ENCODE data around the gene DKC1. TPM values are rescaled to one million over a fixed set of nuclear protein-coding genes. Genes with fewer than 3 reads are reported as not detected.

Gene DKC1
- total and polyA plus RNA-seq, 2 of the 4 experiments (the other 2 are of a cell fraction), result 49.9 to 63.8 TPM

DNA sequence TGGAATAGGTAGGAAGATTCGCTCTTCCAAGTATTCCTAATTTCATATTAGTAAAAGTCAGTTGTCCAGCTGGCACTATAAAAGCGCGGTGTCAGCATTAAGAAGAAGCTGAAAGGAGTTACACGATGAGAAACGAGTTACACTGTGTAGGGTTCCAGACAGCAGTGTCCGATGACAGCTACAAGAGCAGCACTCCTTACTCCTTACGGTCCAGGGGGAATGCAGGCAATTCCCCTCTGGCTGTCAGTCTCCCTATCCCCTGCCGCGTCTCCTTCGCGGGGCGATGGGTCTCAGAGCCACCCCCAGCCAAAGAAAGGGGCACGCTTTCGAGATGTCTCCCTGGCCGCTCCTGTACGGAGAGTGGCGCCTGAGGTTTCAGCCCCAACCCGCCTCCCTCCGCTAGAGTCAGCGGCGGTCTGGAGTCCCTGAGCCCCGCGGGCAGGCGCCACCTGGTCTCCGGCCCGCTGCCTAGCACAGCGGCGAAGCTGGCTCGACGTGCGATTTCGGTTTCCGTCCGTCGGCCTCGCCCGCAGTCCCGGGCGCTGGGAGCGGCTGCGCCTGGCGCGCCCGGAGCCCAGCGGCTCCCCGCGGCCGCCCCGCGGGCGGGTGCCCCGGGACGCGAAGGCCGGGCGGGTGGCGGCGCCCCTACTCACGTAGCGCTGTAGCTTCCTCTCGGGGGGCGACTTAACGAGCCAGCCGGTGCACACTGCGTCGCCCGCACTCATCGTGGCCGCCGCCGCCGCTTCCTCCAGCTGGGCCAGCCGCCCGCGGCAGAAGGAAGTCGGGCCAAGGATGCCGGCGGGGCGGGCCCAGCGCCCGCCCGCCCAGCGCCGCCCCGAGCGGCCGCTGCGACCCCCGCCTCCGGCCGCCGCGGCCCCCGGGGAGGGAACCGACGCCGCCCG lies 12.1 kb upstream of the DKC1 start, which contains the start of gene GAB3:
Gene GAB3 (minus strand): TSS at position 777 of the 902 bp plus-strand sequence. CDS start 52 bp downstream, at position 725.
- no peaks in the 10 kb centered on the region for H4K20me1 ChIP-seq (ENCODE audit: insufficient read depth, low read length)
- no peak within 1 kb of the TSS for H2AK9ac ChIP-seq (replicated peaks; ENCODE audit: low read depth, low read length, poor library complexity)
- no peak within 1 kb of the TSS for H4K8ac ChIP-seq (ENCODE audit: low read depth in 2 of 2, low read length in 2 of 2)
- dilution Hi-C loops (cut with HindIII; ENCODE audit: low sequenced_read_pairs, unreplicated experiment), result no loop called here
- intact Hi-C loops (cut with micrococcal nuclease), result no loop called here
- no peak within 1 kb of the TSS for H3K56ac ChIP-seq (ENCODE audit: extremely low read depth, insufficient read depth, low read length)
- peak within 1 kb of the TSS; percentile 67; the same call in 1 of the 2 replicates for H4K5ac ChIP-seq (ENCODE audit: low read depth, low read length)
- peak within 1 kb of the TSS; percentile 88 for H2AFZ ChIP-seq (replicated peaks; ENCODE audit: low read length, poor library complexity)
- no peaks in the 10 kb centered on the region for H3K9me1 ChIP-seq (ENCODE audit: insufficient read depth, low read length)
- H2AK5ac ChIP-seq (ENCODE audit: low read depth, low read length), result no peak within 1 kb of the TSS
- peak within 1 kb of the TSS; percentile 85; the same call in 1 of the 2 replicates for H3K23ac ChIP-seq (ENCODE audit: low read depth, low read length)
- WGBS, 2 experiments (ENCODE audit: extremely low coverage in 2 of 2, insufficient read length in 1 of 2), result 18% methylated on average over 20 of the region's 98 CpGs; no CpG with 5 or more reads in 1 of the 2 experiments
- POLR2A ChIA-PET (ENCODE audit: unreplicated experiment), result no interaction called here
- H3K79me1 ChIP-seq (ENCODE audit: low read depth in 1 of 2, low read length in 2 of 2), result no peaks in the 10 kb centered on the region; a peak in 1 of 4 replicates
- H2BK20ac ChIP-seq (ENCODE audit: low read depth, low read length), result no peak within 1 kb of the TSS
- ATAC-seq (ENCODE audit: low read depth) (peak; percentile 72), DNase-seq (peak; percentile 31)
- TF ChIP-seq SMC3 (IDR thresholded peaks at IDR 0.05; ENCODE audit: low read depth, low read length) (no peak), MAFK (IDR thresholded peaks at IDR 0.05; ENCODE audit: low read depth, low read length) (peak; percentile 96), MXI1 (IDR thresholded peaks at IDR 0.05; ENCODE audit: borderline replicate concordance, low read depth, low read length) (0 out of 2 replicates have a peak, but pooled peaks have one; percentile 10), CHD1 (IDR thresholded peaks at IDR 0.05; ENCODE audit: low read depth, low read length) (no peak), NFE2L2 (IDR thresholded peaks at IDR 0.05; ENCODE audit: low read depth, low read length) (no peak)
- TF ChIP-seq, protein P1, sequence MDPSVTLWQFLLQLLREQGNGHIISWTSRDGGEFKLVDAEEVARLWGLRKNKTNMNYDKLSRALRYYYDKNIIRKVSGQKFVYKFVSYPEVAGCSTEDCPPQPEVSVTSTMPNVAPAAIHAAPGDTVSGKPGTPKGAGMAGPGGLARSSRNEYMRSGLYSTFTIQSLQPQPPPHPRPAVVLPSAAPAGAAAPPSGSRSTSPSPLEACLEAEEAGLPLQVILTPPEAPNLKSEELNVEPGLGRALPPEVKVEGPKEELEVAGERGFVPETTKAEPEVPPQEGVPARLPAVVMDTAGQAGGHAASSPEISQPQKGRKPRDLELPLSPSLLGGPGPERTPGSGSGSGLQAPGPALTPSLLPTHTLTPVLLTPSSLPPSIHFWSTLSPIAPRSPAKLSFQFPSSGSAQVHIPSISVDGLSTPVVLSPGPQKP (IDR thresholded peaks at IDR 0.05; ENCODE audit: borderline replicate concordance, low read depth, low read length), result no peak
- TF ChIP-seq, protein P2, sequence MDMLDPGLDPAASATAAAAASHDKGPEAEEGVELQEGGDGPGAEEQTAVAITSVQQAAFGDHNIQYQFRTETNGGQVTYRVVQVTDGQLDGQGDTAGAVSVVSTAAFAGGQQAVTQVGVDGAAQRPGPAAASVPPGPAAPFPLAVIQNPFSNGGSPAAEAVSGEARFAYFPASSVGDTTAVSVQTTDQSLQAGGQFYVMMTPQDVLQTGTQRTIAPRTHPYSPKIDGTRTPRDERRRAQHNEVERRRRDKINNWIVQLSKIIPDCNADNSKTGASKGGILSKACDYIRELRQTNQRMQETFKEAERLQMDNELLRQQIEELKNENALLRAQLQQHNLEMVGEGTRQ (IDR thresholded peaks at IDR 0.05; ENCODE audit: low read depth, low read length), result no peak
- CTCF ChIA-PET, result interaction anchor here (0.7 to 1.6 kb wide), 3 partner anchors 18 to 82 kb away, joined by 3 read pairs; no protein-coding TSS in a partner anchor
- no peak within 1 kb of the TSS for H2BK15ac ChIP-seq (ENCODE audit: low read depth, low read length)
- H3K4me3 ChIP-seq (ENCODE audit: insufficient read depth, low read depth, low read length), result peak within 1 kb of the TSS; percentile 82
- H3K9ac ChIP-seq (ENCODE audit: low read depth, low read length), result peak within 1 kb of the TSS; percentile 36
- H3K4me1 ChIP-seq (ENCODE audit: control insufficient read depth, insufficient read depth, low read length), result no peaks in the 10 kb centered on the region
- in situ Hi-C loops (cut with MboI; ENCODE audit: low sequenced_read_pairs), result no loop called here
- H3K27me3 ChIP-seq (ENCODE audit: control insufficient read depth, insufficient read depth, low read length), result peaks cover 2% of the 10 kb centered on the region
- H3K27ac ChIP-seq (ENCODE audit: insufficient read depth, low read length), result peak within 1 kb of the TSS; percentile 55; the same call in 1 of the 2 replicates
- no peak within 1 kb of the TSS for H4K91ac ChIP-seq (ENCODE audit: insufficient read depth, low read depth, low read length)
- H3K14ac ChIP-seq (replicated peaks; ENCODE audit: low read depth, low read length), result no peak within 1 kb of the TSS
- H3K18ac ChIP-seq (ENCODE audit: low read depth, low read length), result no peak within 1 kb of the TSS
- H2BK120ac ChIP-seq (ENCODE audit: low read depth, low read length), result no peak within 1 kb of the TSS; the same call in 1 of the 2 replicates
- H2BK5ac ChIP-seq (ENCODE audit: low read depth, low read length, poor library complexity, severe bottlenecking), result no peak within 1 kb of the TSS
- no peak within 1 kb of the TSS for H3K4ac ChIP-seq (ENCODE audit: low read depth, low read length)
- H3K4me2 ChIP-seq (ENCODE audit: low read depth, low read length), result peak within 1 kb of the TSS; percentile 96
- no peaks in the 10 kb centered on the region for H3K36me3 ChIP-seq (ENCODE audit: control insufficient read depth, insufficient read depth, low read length)
- BruUV-seq (replicated peaks), result no TSS peak
- no peaks in the 10 kb centered on the region for H3K9me3 ChIP-seq (ENCODE audit: control insufficient read depth, insufficient read depth, low read length)
